GM12801 (cell line): ENCODE measurements around the gene CRYZL1.

ENCODE experiments used
- CTCF ChIP-seq: IDR thresholded peaks from one replicate; pipeline ENCODE4 v1.5.1; 2011; ENCODE audit warnings: control low read depth; ENCODE audit not compliant: insufficient read length; ENCODE audit errors: extremely low read depth

Gene CRYZL1

GRCh38 chr21:33641352-33642026 lies at the start of gene CRYZL1:
TSS of gene CRYZL1 (minus strand) at chr21:33641741. CDS start at chr21:33631551, 10,190 bp downstream.
- no peak for TF ChIP-seq CTCF

GRCh38 chr21:33690874-33691273 lies 49.3 kb upstream of the CRYZL1 start:
- no peak for TF ChIP-seq CTCF

- no peak for TF ChIP-seq CTCF
Observed at GRCh38 chr21:33688353-33688752, 46.8 kb upstream of the CRYZL1 start.

GRCh38 chr21:33687634-33688033 lies 46.1 kb upstream of the CRYZL1 start:
- TF ChIP-seq CTCF: no peak

GRCh38 chr21:33686386-33686785 lies 44.8 kb upstream of the CRYZL1 start:
- no peak for TF ChIP-seq CTCF

GRCh38 chr21:33685613-33686197 lies 44.2 kb upstream of the CRYZL1 start:
- TF ChIP-seq CTCF: no peak

- TF ChIP-seq CTCF: no peak
Observed at GRCh38 chr21:33684923-33685560, 43.5 kb upstream of the CRYZL1 start.
